GM12878 (cell line): Measurements from ENCODE around the gene KCNJ12. TPM values are rescaled to one million over a fixed set of nuclear protein-coding genes. Genes with fewer than 3 reads are reported as not detected.

Source experiments
- ATAC-seq: fragments of 200-7000 bp; cut with Tn5 transposase; 3 replicates; pipeline ENCODE4 v1.9.1; 2020; ENCODE audit warnings: mild to moderate bottlenecking, moderate library complexity
- BruUV-seq: library from RNA; stranded (reverse); fragments of 400-500 nt; replicated peaks from 2 replicates; lab custom pipeline; 2021; lab: Mats Ljungman, UMichigan
- CTCF ChIA-PET: fragments of 300-600 bp; sonication (Branson Sonifier 250); formaldehyde crosslinking; extraction: SDS; loops from one replicate; lab custom pipeline; 2021; ENCODE audit warnings: inconsistent platforms; lab: Yijun Ruan, JAX
- POLR2A ChIA-PET: fragments of 350-600 bp; formaldehyde crosslinking; extraction: SDS; loops from one replicate; lab custom pipeline; 2021; ENCODE audit warnings: inconsistent platforms; lab: Charles Lee
- RAD21 ChIA-PET: fragments of 300-600 bp; sonication (Branson Sonifier 250); formaldehyde crosslinking; loops from one replicate; lab custom pipeline; 2023; ENCODE audit warnings: antibody characterized with exemption; ENCODE audit not compliant: unreplicated experiment; lab: Charles Lee
- SMC1A ChIA-PET: fragments of 300-600 bp; sonication (Branson Sonifier 250); formaldehyde crosslinking; loops from one replicate; lab custom pipeline; 2023; ENCODE audit not compliant: unreplicated experiment, uncharacterized antibody; lab: Charles Lee
- DNase-seq: peaks from one replicate; pipeline ENCODE4 v3.0.0-alpha.2; 2011; ENCODE audit warnings: low read depth, low spot score
- FAIRE-seq: peaks from 3 replicates; lab custom pipeline; 2011; peaks lifted over from hg19 to GRCh38; lab: Jason Lieb, UNC
- H2AFZ ChIP-seq: 2 replicates; pipeline ENCODE4 v1.6.0; 2011; ENCODE audit warnings: low read depth, low read length, control low read depth; ENCODE audit not compliant: control insufficient read depth
- H3K27ac ChIP-seq: 2 replicates; pipeline ENCODE4 v1.5.1; 2011; ENCODE audit warnings: control low read depth; ENCODE audit not compliant: control insufficient read depth, insufficient read depth
- H3K27me3 ChIP-seq, 2 experiments: replicated peaks in 1 of 2; 2 replicates each; pipeline versions ENCODE4 v1.6.0 to v1.6.1; 2011; ENCODE audit warnings: low read length in 1 of 2; ENCODE audit not compliant: control insufficient read depth in 2 of 2, insufficient read depth in 2 of 2
- H3K36me3 ChIP-seq, 2 experiments: 2 replicates each; pipeline ENCODE4 v1.5.1; 2011; ENCODE audit warnings: low read length in 1 of 2; ENCODE audit not compliant: control insufficient read depth in 2 of 2, insufficient read depth in 2 of 2
- H3K4me1 ChIP-seq: 2 replicates; pipeline ENCODE4 v1.6.1; 2011; ENCODE audit warnings: mild to moderate bottlenecking, low read length, moderate library complexity, mixed read lengths; ENCODE audit not compliant: control insufficient read depth, insufficient read depth
- H3K4me2 ChIP-seq: 2 replicates; pipeline ENCODE4 v1.6.0; 2011; ENCODE audit warnings: control low read depth; ENCODE audit not compliant: control insufficient read depth, insufficient read depth
- H3K4me3 ChIP-seq: fragments of 200-600 bp; sonication (generic); 2 replicates; pipeline ENCODE4 v1.5.1; 2016
- H3K79me2 ChIP-seq: 2 replicates; pipeline ENCODE4 v1.6.0; 2011; ENCODE audit warnings: low read length; ENCODE audit not compliant: control insufficient read depth, insufficient read depth
- H3K9ac ChIP-seq: 2 replicates; pipeline ENCODE4 v1.8.0; 2011; ENCODE audit warnings: low read length, control low read depth, mixed read lengths; ENCODE audit not compliant: control insufficient read depth, insufficient read depth
- H3K9me3 ChIP-seq: replicated peaks from 3 replicates; pipeline ENCODE4 v1.5.1; 2011; ENCODE audit warnings: mild to moderate bottlenecking, low read length; ENCODE audit not compliant: control insufficient read depth, insufficient read depth
- H4K20me1 ChIP-seq: 2 replicates; pipeline ENCODE4 v1.6.0; 2011; ENCODE audit not compliant: control insufficient read depth, insufficient read depth
- CBX3 ChIP-seq: fragments of 200-600 bp; sonication (generic); IDR thresholded peaks from 2 replicates; pipeline ENCODE4 v1.6.1; 2016; ENCODE audit warnings: low read depth, borderline replicate concordance
- CBX5 ChIP-seq: sonication (generic); IDR thresholded peaks from 2 replicates; pipeline ENCODE4 v1.6.1; 2016; ENCODE audit warnings: low read depth, moderate library complexity, mild to moderate bottlenecking, inconsistent platforms
- NFIC ChIP-seq: IDR thresholded peaks from 2 replicates; pipeline ENCODE4 v1.6.1; 2012; ENCODE audit warnings: low read depth, mild to moderate bottlenecking, inconsistent platforms, low read length, moderate library complexity
- NR2F1 ChIP-seq: fragments of 450-650 bp; conservative IDR thresholded peaks from 2 replicates; pipeline ENCODE4 v1.6.1; 2017; ENCODE audit warnings: mild to moderate bottlenecking
- PAX5 ChIP-seq: IDR thresholded peaks from 2 replicates; pipeline ENCODE4 v1.6.1; 2011; ENCODE audit warnings: low read depth, low read length, borderline replicate concordance
- SIX5 ChIP-seq: IDR thresholded peaks from 2 replicates; pipeline ENCODE4 v1.6.1; 2011; ENCODE audit warnings: mild to moderate bottlenecking, low read depth, low read length, moderate library complexity; ENCODE audit not compliant: severe bottlenecking
- SMAD1 ChIP-seq: fragments of 450-650 bp; IDR thresholded peaks from 2 replicates; pipeline ENCODE4 v1.6.1; 2018; ENCODE audit warnings: mild to moderate bottlenecking, low read depth; ENCODE audit not compliant: partially characterized antibody
- SPI1 ChIP-seq: IDR thresholded peaks from 2 replicates; pipeline ENCODE4 v1.6.1; 2011; ENCODE audit warnings: low read depth, mild to moderate bottlenecking, low read length, moderate library complexity, borderline replicate concordance; ENCODE audit not compliant: insufficient read depth
- SREBF2 ChIP-seq: IDR thresholded peaks from 2 replicates; pipeline ENCODE4 v1.6.1; 2012; ENCODE audit warnings: mild to moderate bottlenecking, low read length
- TCF12 ChIP-seq: IDR thresholded peaks from 2 replicates; pipeline ENCODE4 v1.6.1; 2011; ENCODE audit warnings: low read depth, mild to moderate bottlenecking, low read length
- WGBS: methylation state at CpG from one replicate; pipeline ENCODE4 v1.1.6; 2016; ENCODE audit warnings: low lambda C conversion rate; ENCODE audit not compliant: insufficient replicate concordance, insufficient coverage; ENCODE audit errors: missing lambda C conversion rate; 5-methylcytosine and 5-hydroxymethylcytosine counted together
- in situ Hi-C: fragments of 300-500 bp; cut with MboI; formaldehyde crosslinking; loops from 9 replicates; pipeline ENCODE4 v1.14.3; 2018; ENCODE audit warnings: mixed read lengths
- intact Hi-C: fragments of 100-400 bp; cut with micrococcal nuclease; formaldehyde crosslinking; loops from one replicate; pipeline ENCODE4 v1.14.2; 2022; ENCODE audit not compliant: unreplicated experiment
- polyA plus RNA-seq, 11 experiments: library from polyadenylated mRNA; depleted of rRNA in 4 of 11; unstranded in 6 of 11; stranded (reverse) in 5 of 11; fragments of >200 nt; fragmentation: Nextera tagmentation in 4 of 11; fragmentation: Illumina TruSeq in 1 of 11; extraction: Ambion mirVana in 4 of 11; extraction: Trizol in 1 of 11; gene quantifications; 1 replicate in 1 of 11; 2 replicates in 10 of 11; pipeline versions ENCODE4 v1.2.1 to v1.2.3, GENCODE V29; 2011 to 2016; ENCODE audit warnings: inconsistent platforms in 2 of 11, missing spikeins in 2 of 11, low read depth in 1 of 11
- total RNA-seq, 4 experiments: library from RNA; depleted of rRNA in 3 of 4; stranded (reverse); fragments of >200 nt in 3 of 4; fragmentation: Illumina TruSeq in 1 of 4; extraction: Trizol in 1 of 4; gene quantifications; 2 replicates each; pipeline versions ENCODE4 v1.2.1 to v1.2.3, GENCODE V29; 2013 to 2021
- TF ChIP-seq, protein P1 (sequence below): IDR thresholded peaks from 2 replicates; pipeline ENCODE4 v1.6.1; 2011; ENCODE audit warnings: low read depth, mild to moderate bottlenecking, low read length, moderate library complexity, borderline replicate concordance; ENCODE audit errors: extremely low read depth
- TF ChIP-seq, protein P2 (sequence below): IDR thresholded peaks from 2 replicates; pipeline ENCODE4 v1.6.1; 2011; ENCODE audit warnings: borderline replicate concordance, low read depth, mild to moderate bottlenecking, moderate library complexity, mixed read lengths, low read length; ENCODE audit not compliant: insufficient read depth; ENCODE audit errors: extremely low read length
- TF ChIP-seq, protein P3 (sequence below): fragments of 150-350 bp; IDR thresholded peaks from 2 replicates; pipeline ENCODE4 v1.6.1; 2014; ENCODE audit warnings: mild to moderate bottlenecking, low read depth, low read length
- TF ChIP-seq, protein P4 (sequence below): fragments of 450-650 bp; formaldehyde crosslinking; IDR thresholded peaks from 2 replicates; pipeline ENCODE4 v1.4.0; 2022; ENCODE audit warnings: mild to moderate bottlenecking, moderate library complexity
- TF ChIP-seq, protein P5 (sequence below): fragments of 450-650 bp; IDR thresholded peaks from 2 replicates; pipeline ENCODE4 v1.6.1; 2017; ENCODE audit warnings: mild to moderate bottlenecking, moderate library complexity

The KCNJ12 gene
- total and polyA plus RNA-seq, 10 of the 15 experiments (the other 5 are each of a cell fraction or from before 2014, with no cell fraction given): 0.04 to 0.21 (median 0.09) TPM; not detected in 3

DNA sequence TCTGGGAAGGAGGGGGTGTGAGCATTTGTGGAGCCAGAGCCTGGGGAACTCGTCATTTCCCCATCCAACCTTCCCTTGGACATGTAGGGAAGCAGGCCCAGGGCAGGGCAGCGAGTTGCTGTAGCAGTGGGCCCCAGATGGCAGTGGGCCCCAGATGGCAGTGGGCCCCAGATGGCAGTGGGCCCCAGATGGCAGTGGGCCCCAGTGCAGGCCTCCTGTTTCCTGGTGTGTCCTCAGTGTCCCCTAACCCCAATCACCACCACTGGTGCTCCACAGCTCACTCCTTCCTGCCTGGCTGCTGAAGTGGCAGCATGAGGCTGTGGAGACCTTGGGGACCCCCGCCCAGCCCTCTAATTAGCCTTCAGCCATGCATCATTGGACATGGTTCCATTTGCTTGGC is 4.5 kb downstream of the KCNJ12 start:
- Histone ChIP-seq H3K79me2 (no peaks in the 10 kb centered on the region), H3K27me3 (no peaks in the 10 kb centered on the region; a peak in 2 of 4 replicates), H3K9ac (no peak overlapping the region), H3K4me1 (no peaks in the 10 kb centered on the region), H3K4me3 (no peak overlapping the region), H4K20me1 (no peaks in the 10 kb centered on the region), H3K27ac (no peak overlapping the region), H2AFZ (no peak overlapping the region), H3K9me3 (no peaks in the 10 kb centered on the region), H3K36me3 (no peaks in the 10 kb centered on the region), H3K4me2 (no peak overlapping the region)
- DNase-seq (no peak), ATAC-seq (no peak), FAIRE-seq (no peak)
- WGBS: 0% methylated on average over 3 of the region's 3 CpGs
- ChIA-PET POLR2A (no interaction called here), CTCF (no interaction called here), SMC1A (no interaction called here), RAD21 (no interaction called here)
- intact Hi-C loops (no loop called here), in situ Hi-C loops (no loop called here)
- no TSS peak for BruUV-seq
- TF ChIP-seq, protein P1, sequence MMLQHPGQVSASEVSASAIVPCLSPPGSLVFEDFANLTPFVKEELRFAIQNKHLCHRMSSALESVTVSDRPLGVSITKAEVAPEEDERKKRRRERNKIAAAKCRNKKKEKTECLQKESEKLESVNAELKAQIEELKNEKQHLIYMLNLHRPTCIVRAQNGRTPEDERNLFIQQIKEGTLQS: no peak
- TF ChIP-seq TCF12 (no peak), CBX5 (no peak), NR2F1 (no peak), PAX5 (no peak), SIX5 (no peak), CBX3 (no peak), SMAD1 (no peak), SREBF2 (no peak), NFIC (no peak), SPI1 (no peak)
- TF ChIP-seq, protein P2, sequence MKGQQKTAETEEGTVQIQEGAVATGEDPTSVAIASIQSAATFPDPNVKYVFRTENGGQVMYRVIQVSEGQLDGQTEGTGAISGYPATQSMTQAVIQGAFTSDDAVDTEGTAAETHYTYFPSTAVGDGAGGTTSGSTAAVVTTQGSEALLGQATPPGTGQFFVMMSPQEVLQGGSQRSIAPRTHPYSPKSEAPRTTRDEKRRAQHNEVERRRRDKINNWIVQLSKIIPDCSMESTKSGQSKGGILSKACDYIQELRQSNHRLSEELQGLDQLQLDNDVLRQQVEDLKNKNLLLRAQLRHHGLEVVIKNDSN: no peak
- TF ChIP-seq, protein P3, sequence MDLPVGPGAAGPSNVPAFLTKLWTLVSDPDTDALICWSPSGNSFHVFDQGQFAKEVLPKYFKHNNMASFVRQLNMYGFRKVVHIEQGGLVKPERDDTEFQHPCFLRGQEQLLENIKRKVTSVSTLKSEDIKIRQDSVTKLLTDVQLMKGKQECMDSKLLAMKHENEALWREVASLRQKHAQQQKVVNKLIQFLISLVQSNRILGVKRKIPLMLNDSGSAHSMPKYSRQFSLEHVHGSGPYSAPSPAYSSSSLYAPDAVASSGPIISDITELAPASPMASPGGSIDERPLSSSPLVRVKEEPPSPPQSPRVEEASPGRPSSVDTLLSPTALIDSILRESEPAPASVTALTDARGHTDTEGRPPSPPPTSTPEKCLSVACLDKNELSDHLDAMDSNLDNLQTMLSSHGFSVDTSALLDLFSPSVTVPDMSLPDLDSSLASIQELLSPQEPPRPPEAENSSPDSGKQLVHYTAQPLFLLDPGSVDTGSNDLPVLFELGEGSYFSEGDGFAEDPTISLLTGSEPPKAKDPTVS: no peak
- TF ChIP-seq, protein P4, sequence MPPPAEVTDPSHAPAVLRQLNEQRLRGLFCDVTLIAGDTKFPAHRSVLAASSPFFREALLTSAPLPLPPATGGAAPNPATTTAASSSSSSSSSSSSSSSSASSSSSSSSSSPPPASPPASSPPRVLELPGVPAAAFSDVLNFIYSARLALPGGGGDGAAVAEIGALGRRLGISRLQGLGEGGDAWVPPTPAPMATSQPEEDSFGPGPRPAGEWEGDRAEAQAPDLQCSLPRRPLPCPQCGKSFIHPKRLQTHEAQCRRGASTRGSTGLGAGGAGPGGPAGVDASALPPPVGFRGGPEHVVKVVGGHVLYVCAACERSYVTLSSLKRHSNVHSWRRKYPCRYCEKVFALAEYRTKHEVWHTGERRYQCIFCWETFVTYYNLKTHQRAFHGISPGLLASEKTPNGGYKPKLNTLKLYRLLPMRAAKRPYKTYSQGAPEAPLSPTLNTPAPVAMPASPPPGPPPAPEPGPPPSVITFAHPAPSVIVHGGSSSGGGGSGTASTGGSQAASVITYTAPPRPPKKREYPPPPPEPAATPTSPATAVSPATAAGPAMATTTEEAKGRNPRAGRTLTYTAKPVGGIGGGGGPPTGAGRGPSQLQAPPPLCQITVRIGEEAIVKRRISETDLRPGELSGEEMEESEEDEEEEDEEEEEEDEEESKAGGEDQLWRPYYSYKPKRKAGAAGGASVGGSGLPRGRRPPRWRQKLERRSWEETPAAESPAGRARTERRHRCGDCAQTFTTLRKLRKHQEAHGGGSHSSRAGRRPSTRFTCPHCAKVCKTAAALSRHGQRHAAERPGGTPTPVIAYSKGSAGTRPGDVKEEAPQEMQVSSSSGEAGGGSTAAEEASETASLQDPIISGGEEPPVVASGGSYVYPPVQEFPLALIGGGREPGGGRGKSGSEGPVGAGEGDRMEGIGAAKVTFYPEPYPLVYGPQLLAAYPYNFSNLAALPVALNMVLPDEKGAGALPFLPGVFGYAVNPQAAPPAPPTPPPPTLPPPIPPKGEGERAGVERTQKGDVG: no peak
- TF ChIP-seq, protein P5, sequence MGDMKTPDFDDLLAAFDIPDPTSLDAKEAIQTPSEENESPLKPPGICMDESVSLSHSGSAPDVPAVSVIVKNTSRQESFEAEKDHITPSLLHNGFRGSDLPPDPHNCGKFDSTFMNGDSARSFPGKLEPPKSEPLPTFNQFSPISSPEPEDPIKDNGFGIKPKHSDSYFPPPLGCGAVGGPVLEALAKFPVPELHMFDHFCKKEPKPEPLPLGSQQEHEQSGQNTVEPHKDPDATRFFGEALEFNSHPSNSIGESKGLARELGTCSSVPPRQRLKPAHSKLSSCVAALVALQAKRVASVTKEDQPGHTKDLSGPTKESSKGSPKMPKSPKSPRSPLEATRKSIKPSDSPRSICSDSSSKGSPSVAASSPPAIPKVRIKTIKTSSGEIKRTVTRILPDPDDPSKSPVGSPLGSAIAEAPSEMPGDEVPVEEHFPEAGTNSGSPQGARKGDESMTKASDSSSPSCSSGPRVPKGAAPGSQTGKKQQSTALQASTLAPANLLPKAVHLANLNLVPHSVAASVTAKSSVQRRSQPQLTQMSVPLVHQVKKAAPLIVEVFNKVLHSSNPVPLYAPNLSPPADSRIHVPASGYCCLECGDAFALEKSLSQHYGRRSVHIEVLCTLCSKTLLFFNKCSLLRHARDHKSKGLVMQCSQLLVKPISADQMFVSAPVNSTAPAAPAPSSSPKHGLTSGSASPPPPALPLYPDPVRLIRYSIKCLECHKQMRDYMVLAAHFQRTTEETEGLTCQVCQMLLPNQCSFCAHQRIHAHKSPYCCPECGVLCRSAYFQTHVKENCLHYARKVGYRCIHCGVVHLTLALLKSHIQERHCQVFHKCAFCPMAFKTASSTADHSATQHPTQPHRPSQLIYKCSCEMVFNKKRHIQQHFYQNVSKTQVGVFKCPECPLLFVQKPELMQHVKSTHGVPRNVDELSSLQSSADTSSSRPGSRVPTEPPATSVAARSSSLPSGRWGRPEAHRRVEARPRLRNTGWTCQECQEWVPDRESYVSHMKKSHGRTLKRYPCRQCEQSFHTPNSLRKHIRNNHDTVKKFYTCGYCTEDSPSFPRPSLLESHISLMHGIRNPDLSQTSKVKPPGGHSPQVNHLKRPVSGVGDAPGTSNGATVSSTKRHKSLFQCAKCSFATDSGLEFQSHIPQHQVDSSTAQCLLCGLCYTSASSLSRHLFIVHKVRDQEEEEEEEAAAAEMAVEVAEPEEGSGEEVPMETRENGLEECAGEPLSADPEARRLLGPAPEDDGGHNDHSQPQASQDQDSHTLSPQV: no peak
